ENCODE data around the gene XPO6. TPM values are rescaled to one million over a fixed set of nuclear protein-coding genes. Genes with fewer than 3 reads are reported as not detected.

The XPO6 gene
- total and polyA plus RNA-seq, 2 of the 13 experiments (the other 11 are each of a cell fraction or from before 2014, with no cell fraction given) = 109 to 129 TPM

- Histone ChIP-seq H3K4me3 (replicated peaks in 1 of 3; ENCODE audit: insufficient read depth in 1 of 3, low read depth in 2 of 3, low read length in 3 of 3) (no peak overlapping the region), H3K9ac (ENCODE audit: insufficient read depth, low read depth, low read length) (no peak overlapping the region), H3K27me3 (ENCODE audit: control insufficient read depth in 1 of 2, insufficient read depth in 2 of 2, low read length in 2 of 2) (no peaks in the 10 kb centered on the region), H3K27ac (ENCODE audit: extremely low read length, insufficient read depth, low read length) (no peak overlapping the region), H3K4me2 (ENCODE audit: low read depth, low read length) (no peak overlapping the region), H3K9me3 (ENCODE audit: low read length) (no peaks in the 10 kb centered on the region), H3K4me1 (ENCODE audit: insufficient read depth, low read length) (no peaks in the 10 kb centered on the region), H3K79me2 (ENCODE audit: insufficient read depth, low read length) (no peaks in the 10 kb centered on the region), H3K36me3 (replicated peaks in 1 of 2; ENCODE audit: control insufficient read depth in 1 of 2, insufficient read depth in 2 of 2, low read length in 2 of 2) (peaks cover 39 to 89% of the 10 kb centered on the region in 2 experiments), H4K20me1 (ENCODE audit: insufficient read depth, low read length) (no peaks in the 10 kb centered on the region), H2AFZ (ENCODE audit: low read length) (no peak overlapping the region)
- in situ Hi-C loops (cut with HindIII; ENCODE audit: extremely low pct_ligation_motif_present, low pct_unique_long_range_greater_than_20kb) (no loop called here), intact Hi-C loops (cut with micrococcal nuclease; ENCODE audit: unreplicated experiment) (no loop called here)
- BruUV-seq (replicated peaks) = no TSS peak
- FAIRE-seq (no peak), DNase-seq (ENCODE audit: low spot score) (no peak), ATAC-seq (no peak)
- WGBS (ENCODE audit: low lambda C conversion rate) = 97% methylated on average over 7 of the region's 7 CpGs
- CTCF ChIA-PET (ENCODE audit: low intra/inter-chr PET ratio, low total read pairs) = no interaction called here
- POLR2A ChIA-PET = no interaction called here
- no peak for TF ChIP-seq CEBPG (CRISPR knock-in tag; IDR thresholded peaks at IDR 0.05)
- no peak for TF ChIP-seq TSC22D2 (CRISPR knock-in tag; IDR thresholded peaks at IDR 0.05; ENCODE audit: borderline replicate concordance)
- TF ChIP-seq ATF1 (CRISPR knock-in tag; IDR thresholded peaks at IDR 0.05) = no peak
- TF ChIP-seq PRDM4 (CRISPR knock-in tag; IDR thresholded peaks at IDR 0.05; ENCODE audit: borderline replicate concordance) = no peak
- TF ChIP-seq, protein P1, sequence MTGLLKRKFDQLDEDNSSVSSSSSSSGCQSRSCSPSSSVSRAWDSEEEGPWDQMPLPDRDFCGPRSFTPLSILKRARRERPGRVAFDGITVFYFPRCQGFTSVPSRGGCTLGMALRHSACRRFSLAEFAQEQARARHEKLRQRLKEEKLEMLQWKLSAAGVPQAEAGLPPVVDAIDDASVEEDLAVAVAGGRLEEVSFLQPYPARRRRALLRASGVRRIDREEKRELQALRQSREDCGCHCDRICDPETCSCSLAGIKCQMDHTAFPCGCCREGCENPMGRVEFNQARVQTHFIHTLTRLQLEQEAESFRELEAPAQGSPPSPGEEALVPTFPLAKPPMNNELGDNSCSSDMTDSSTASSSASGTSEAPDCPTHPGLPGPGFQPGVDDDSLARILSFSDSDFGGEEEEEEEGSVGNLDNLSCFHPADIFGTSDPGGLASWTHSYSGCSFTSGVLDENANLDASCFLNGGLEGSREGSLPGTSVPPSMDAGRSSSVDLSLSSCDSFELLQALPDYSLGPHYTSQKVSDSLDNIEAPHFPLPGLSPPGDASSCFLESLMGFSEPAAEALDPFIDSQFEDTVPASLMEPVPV (CRISPR knock-in tag; IDR thresholded peaks at IDR 0.05) = no peak
- no peak for TF ChIP-seq HNRNPUL1 (IDR thresholded peaks at IDR 0.05; ENCODE audit: low read depth, low read length)
- TF ChIP-seq ZNF318 (CRISPR knock-in tag; IDR thresholded peaks at IDR 0.05) = no peak
- TF ChIP-seq ZNF101 (CRISPR knock-in tag; IDR thresholded peaks at IDR 0.05; ENCODE audit: borderline replicate concordance, low read depth) = no peak
- TF ChIP-seq, protein P2, sequence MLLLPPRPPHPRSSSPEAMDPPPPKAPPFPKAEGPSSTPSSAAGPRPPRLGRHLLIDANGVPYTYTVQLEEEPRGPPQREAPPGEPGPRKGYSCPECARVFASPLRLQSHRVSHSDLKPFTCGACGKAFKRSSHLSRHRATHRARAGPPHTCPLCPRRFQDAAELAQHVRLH (CRISPR knock-in tag; IDR thresholded peaks at IDR 0.05; ENCODE audit: borderline replicate concordance, low read depth) = no peak
- TF ChIP-seq ZNF569 (CRISPR knock-in tag; IDR thresholded peaks at IDR 0.05; ENCODE audit: borderline replicate concordance) = no peak
- TF ChIP-seq, protein P3, sequence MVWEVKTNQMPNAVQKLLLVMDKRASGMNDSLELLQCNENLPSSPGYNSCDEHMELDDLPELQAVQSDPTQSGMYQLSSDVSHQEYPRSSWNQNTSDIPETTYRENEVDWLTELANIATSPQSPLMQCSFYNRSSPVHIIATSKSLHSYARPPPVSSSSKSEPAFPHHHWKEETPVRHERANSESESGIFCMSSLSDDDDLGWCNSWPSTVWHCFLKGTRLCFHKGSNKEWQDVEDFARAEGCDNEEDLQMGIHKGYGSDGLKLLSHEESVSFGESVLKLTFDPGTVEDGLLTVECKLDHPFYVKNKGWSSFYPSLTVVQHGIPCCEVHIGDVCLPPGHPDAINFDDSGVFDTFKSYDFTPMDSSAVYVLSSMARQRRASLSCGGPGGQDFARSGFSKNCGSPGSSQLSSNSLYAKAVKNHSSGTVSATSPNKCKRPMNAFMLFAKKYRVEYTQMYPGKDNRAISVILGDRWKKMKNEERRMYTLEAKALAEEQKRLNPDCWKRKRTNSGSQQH (CRISPR knock-in tag; IDR thresholded peaks at IDR 0.05; ENCODE audit: low read depth) = no peak
Measured at GRCh38 chr16:28151180-28151579, 60.6 kb downstream of the XPO6 start.
